ENCODE data around the gene ATP8A2.

The ATP8A2 gene

GRCh38 chr13:25836574-25837336, 465.0 kb downstream of the ATP8A2 start:
- Histone ChIP-seq H3K4me1 (ENCODE audit: insufficient read depth, low read length) (no peaks in the 10 kb centered on the region), H3K9me3 (ENCODE audit: control insufficient read depth, insufficient read depth, low read length) (no peaks in the 10 kb centered on the region), H3K9ac (ENCODE audit: low read depth, low read length) (no peak overlapping the region), H3K36me3 (ENCODE audit: insufficient read depth, low read length) (no peaks in the 10 kb centered on the region)

DNA sequence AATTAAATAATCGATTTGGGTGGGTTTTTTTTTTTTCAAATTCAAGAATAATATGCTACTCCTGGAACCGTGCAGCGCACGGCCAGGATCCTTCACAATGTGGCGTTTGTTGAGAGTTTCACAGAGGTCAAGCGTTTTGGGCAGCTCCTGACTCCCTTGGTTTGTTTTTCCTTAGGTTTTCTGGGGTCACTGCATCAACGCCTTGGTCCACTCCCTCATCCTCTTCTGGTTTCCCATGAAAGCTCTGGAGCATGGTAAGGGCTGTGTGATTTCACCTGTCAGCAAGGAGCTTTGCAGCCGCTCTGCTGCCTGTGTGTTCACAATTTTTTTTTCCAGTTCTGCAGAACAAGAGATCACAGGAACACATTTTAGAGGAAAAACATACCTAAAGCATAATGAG, 467.6 kb downstream of the ATP8A2 start:
- Histone ChIP-seq H3K36me3 (ENCODE audit: insufficient read depth, low read length) (no peaks in the 10 kb centered on the region), H3K4me1 (ENCODE audit: insufficient read depth, low read length) (no peaks in the 10 kb centered on the region), H3K9me3 (ENCODE audit: control insufficient read depth, insufficient read depth, low read length) (no peaks in the 10 kb centered on the region), H3K9ac (ENCODE audit: low read depth, low read length) (no peak overlapping the region)

DNA sequence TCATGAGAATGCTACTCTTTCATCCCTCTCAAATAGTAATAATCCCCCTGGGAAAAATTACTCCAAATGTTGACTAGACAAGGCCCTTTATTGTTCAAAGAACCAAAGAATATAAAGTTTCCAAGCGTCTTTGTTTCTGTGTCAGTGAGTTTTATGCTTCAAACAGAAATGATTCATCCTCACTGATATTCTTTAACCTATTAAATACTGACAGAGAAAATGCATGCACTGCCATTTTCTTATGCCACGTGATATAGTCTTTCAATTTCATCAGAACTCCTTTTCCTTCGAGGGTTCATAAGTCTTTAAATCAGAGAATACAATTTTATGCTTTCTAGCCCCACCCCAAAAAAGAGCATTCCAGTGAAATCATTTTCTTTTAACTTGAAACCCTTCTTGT, 468.5 kb downstream of the ATP8A2 start:
- Histone ChIP-seq H3K9me3 (ENCODE audit: control insufficient read depth, insufficient read depth, low read length) (no peaks in the 10 kb centered on the region), H3K36me3 (ENCODE audit: insufficient read depth, low read length) (no peaks in the 10 kb centered on the region), H3K4me1 (ENCODE audit: insufficient read depth, low read length) (no peaks in the 10 kb centered on the region), H3K9ac (ENCODE audit: low read depth, low read length) (no peak overlapping the region)

GRCh38 chr13:25840931-25841330, 469.2 kb downstream of the ATP8A2 start:
- H3K4me1 ChIP-seq (ENCODE audit: insufficient read depth, low read length) = no peaks in the 10 kb centered on the region
- no peaks in the 10 kb centered on the region for H3K36me3 ChIP-seq (ENCODE audit: insufficient read depth, low read length)
- no peaks in the 10 kb centered on the region for H3K9me3 ChIP-seq (ENCODE audit: control insufficient read depth, insufficient read depth, low read length)
- H3K9ac ChIP-seq (ENCODE audit: low read depth, low read length) = no peak overlapping the region

DNA sequence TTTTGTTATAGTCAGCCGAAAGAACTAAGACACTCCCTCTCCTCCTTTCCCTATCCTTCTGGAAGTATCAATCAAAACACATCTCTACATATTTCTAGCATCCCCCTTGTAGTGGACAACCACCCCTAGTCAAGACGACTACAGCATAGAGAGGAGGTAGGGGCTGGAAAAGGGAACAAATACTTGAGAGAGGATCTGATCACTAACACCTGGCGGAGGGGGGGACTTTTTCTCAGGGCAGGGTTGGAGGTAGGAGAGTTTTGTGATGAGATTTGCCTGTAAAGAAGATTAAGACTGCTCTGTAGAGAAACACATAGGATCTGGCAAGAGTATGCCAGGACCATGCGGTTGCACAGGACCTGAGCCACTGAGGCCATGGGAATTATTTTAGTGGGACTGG, 471.9 kb downstream of the ATP8A2 start:
- no peaks in the 10 kb centered on the region for H3K9me3 ChIP-seq (ENCODE audit: control insufficient read depth, insufficient read depth, low read length)
- no peaks in the 10 kb centered on the region; the same call in 1 of the 2 replicates for H3K4me1 ChIP-seq (ENCODE audit: insufficient read depth, low read length)
- H3K9ac ChIP-seq (ENCODE audit: low read depth, low read length) = no peak overlapping the region
- no peaks in the 10 kb centered on the region for H3K36me3 ChIP-seq (ENCODE audit: insufficient read depth, low read length)

DNA sequence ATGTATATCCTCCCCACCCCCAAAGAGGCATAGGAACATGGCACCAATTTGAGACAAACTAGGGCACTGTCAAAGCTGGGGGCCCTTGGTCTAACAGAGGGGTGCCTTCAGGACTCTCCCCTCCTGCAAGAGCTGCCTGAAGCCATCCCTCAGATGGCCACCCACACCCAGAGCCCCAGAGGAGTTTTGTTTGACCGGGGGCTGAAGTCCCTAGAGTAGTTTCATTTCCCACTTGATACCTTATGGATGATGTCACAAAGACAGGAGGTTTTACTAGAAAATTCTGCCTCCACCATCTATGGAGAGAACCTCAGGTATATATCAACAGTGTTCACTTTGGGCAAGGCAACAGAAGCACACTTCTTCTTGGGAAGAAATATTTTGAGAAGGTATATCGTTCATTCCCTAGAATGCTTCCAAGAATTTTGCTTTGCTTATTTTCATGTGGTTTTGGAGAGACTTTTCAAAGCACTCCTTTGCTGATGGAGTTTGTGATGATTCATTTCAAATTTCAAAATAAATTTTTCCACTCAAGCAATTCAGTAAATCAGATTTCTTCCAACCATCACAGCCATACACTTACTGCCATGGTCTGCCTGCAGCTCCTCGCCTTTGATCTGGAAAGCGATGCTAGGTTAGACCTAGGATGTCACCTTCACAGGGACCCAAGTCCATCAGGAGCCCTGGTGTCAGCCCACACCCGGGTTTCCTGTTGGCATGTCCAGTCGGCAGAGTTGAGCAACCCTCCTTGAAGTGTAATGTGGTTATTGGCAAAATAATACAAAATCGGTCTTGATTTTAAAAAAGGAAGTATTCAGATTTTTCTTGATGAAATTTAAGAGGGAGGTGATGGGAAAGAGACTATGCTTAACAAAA, 473.0 kb downstream of the ATP8A2 start:
- no peaks in the 10 kb centered on the region for H3K9me3 ChIP-seq (ENCODE audit: control insufficient read depth, insufficient read depth, low read length)
- no peak overlapping the region for H3K9ac ChIP-seq (ENCODE audit: low read depth, low read length)
- H3K36me3 ChIP-seq (ENCODE audit: insufficient read depth, low read length) = no peaks in the 10 kb centered on the region
- no peaks in the 10 kb centered on the region; the same call in 1 of the 2 replicates for H3K4me1 ChIP-seq (ENCODE audit: insufficient read depth, low read length)

DNA sequence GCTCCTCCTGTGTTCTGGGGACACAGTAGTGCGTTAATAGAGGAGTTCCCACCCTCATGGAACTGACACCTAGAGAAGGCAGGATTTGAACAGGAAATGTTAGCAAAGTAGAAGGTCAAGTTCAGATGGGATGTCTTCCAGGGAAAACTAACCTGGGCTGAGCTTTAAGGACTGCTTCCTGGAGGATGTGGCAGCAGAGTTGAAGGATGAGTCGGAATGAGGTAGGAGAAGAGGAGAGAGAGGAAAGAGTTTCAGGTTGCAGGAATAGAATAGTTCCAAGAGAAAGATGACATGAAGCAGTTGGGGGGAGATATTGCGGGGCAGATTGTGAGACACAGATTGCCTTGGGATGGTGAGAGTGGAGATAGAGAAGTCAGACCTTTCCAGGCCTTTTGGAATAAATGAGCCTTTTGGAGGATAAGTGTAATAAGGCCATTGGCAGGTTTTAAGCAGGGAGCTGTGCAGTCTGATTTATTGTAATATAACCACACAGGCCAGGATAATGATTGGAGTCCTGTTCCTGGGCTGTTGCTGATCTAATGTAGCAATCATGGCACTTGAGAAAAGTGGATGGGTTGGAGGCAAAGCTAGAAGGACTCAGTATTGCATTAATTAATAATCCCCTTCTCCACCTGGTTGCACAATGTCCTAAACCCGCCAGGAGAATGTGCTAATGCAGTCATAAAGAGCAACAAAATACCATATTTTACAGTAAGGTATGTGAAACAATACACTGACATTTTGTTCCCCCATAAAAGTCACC, 474.6 kb downstream of the ATP8A2 start:
- Histone ChIP-seq H3K36me3 (ENCODE audit: insufficient read depth, low read length) (no peaks in the 10 kb centered on the region), H3K9ac (ENCODE audit: low read depth, low read length) (no peak overlapping the region), H3K9me3 (ENCODE audit: control insufficient read depth, insufficient read depth, low read length) (no peaks in the 10 kb centered on the region), H3K4me1 (ENCODE audit: insufficient read depth, low read length) (no peaks in the 10 kb centered on the region; the same call in 1 of the 2 replicates)

GRCh38 chr13:25847145-25847544, 475.4 kb downstream of the ATP8A2 start:
- Histone ChIP-seq H3K36me3 (ENCODE audit: insufficient read depth, low read length) (no peaks in the 10 kb centered on the region), H3K4me1 (ENCODE audit: insufficient read depth, low read length) (no peaks in the 10 kb centered on the region; the same call in 1 of the 2 replicates), H3K9me3 (ENCODE audit: control insufficient read depth, insufficient read depth, low read length) (no peaks in the 10 kb centered on the region), H3K9ac (ENCODE audit: low read depth, low read length) (no peak overlapping the region)

DNA sequence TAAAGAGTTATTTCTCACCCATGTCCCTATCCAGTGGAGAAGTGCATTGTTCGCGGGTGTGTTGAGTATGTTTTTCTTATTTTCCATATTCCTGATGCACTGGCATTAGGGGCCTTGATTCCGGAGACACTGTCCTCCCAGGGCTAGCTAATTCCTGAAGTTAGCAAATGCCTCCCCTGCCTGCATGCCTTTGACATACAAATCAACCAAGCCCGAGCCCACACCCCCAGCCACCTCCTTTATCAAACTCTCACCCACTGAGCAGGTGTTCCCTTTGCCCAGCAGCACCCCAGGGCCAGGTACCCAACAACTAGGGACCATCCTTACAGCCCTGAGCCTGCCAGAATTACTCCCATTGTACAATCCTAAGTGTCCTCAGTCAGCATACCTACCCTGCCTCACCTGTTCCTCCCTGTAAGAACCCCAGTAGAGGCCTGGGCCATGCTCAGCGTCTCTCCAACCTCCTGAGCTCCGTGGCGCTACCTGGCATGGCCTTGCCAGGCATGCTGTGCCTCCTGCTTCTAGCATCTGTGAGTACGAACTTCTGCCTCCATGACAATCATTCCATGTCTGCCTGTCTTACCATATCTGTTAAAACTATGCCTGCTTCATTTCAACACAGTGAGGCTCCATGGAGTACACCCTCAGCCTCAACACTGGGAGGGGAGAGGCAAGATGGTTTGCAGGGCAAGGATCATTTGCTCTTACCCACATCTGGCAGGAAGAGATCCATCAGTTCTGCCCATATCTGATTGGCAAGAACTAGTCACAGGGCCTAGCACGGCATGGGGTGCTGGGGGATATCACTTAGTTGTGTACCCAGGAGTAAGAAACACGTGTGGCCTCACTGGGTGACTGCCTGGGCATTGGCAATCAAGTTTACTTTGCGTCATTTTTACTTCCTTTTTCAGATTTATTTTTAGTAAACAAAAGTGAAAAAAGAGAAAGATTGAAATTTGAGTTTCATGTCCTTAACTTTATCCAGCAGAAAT, 476.2 kb downstream of the ATP8A2 start:
- H3K9ac ChIP-seq (ENCODE audit: low read depth, low read length) = no peak overlapping the region
- no peaks in the 10 kb centered on the region for H3K9me3 ChIP-seq (ENCODE audit: control insufficient read depth, insufficient read depth, low read length)
- H3K36me3 ChIP-seq (ENCODE audit: insufficient read depth, low read length) = no peaks in the 10 kb centered on the region
- no peaks in the 10 kb centered on the region; the same call in 1 of the 2 replicates for H3K4me1 ChIP-seq (ENCODE audit: insufficient read depth, low read length)

DNA sequence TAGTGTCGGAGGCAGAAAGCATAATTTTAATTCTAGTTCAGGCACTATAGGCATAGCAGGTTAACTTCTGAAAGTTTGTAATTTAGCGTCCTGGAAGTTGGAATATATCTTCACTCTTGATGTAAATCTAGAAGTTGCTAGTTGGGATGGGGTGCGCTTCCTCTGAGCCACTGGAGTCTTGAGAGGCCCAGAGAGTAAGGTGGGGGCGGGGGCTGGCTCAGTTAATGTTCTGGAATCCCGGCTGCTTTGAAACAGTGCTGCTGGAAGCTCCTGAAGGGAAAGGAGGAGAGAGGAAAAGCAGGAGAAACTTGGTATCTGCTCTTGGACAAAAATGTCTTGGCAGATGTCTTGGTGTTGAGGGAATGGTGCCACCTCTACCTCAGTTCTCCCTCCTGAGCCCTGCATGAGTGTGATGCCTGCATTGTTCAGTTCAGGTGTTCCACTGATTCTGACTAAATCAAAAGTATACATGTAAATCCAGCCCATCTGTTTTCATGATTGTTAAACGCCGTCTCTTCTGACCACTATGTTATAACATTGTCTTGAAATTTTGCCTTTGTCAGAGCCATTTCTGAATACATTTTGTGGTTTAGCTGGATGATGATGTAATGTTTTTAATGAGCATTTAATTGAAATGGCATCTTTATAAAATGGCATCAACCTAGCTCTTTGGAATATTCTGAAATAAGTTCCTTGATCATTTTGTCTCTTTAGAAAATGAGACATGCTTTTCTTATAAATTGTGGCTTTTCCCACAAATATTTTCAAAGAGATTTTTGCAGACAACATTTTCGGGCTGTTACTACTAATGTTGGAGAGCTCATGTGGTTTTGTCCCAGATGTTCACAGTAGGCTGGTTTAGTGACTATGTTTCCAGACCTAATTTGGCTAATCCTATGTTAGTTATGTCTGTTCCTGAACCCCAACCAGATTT, 477.3 kb downstream of the ATP8A2 start:
- Histone ChIP-seq H3K9me3 (ENCODE audit: control insufficient read depth, insufficient read depth, low read length) (no peaks in the 10 kb centered on the region), H3K36me3 (ENCODE audit: insufficient read depth, low read length) (no peaks in the 10 kb centered on the region), H3K4me1 (ENCODE audit: insufficient read depth, low read length) (no peaks in the 10 kb centered on the region; the same call in 1 of the 2 replicates), H3K9ac (ENCODE audit: low read depth, low read length) (no peak overlapping the region)

GRCh38 chr13:25857830-25858229, 486.1 kb downstream of the ATP8A2 start:
- no peaks in the 10 kb centered on the region for H3K36me3 ChIP-seq (ENCODE audit: insufficient read depth, low read length)
- H3K4me1 ChIP-seq (ENCODE audit: insufficient read depth, low read length) = no peaks in the 10 kb centered on the region; the same call in 1 of the 2 replicates
- H3K9ac ChIP-seq (ENCODE audit: low read depth, low read length) = no peak overlapping the region
- no peaks in the 10 kb centered on the region for H3K9me3 ChIP-seq (ENCODE audit: control insufficient read depth, insufficient read depth, low read length)

DNA sequence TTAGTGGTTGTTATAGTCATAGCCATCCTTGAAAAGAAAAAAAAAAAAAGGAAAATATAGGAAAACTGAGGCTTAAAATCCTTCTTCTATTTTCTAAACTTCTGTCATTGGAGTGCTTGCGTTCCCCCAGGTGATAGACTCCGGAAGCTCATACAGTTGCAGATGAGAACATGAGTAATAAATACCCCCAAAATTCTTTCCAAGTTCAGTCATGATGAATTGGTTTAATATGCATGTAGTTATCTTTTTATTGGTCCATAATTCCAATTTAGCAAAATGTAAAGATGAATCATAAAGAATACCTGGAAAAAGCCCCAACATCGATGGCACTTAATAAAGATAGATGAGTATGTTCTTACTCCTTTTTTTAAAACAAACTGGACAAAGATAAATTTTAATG, 487.8 kb downstream of the ATP8A2 start:
- H3K4me1 ChIP-seq (ENCODE audit: insufficient read depth, low read length) = no peaks in the 10 kb centered on the region; the same call in 1 of the 2 replicates
- H3K9ac ChIP-seq (ENCODE audit: low read depth, low read length) = no peak overlapping the region
- no peaks in the 10 kb centered on the region for H3K36me3 ChIP-seq (ENCODE audit: insufficient read depth, low read length)
- H3K9me3 ChIP-seq (ENCODE audit: control insufficient read depth, insufficient read depth, low read length) = no peaks in the 10 kb centered on the region
